HepG2 (cell line): ENCODE measurements around the gene SRSF7. TPM values are rescaled to one million over a fixed set of nuclear protein-coding genes. Genes with fewer than 3 reads are reported as not detected.

Experiments used
- BRF2 ChIP-seq: sonication (generic); formaldehyde crosslinking; IDR thresholded peaks from 2 replicates; pipeline ENCODE4 v1.8.1; 2022; ENCODE audit warnings: mild to moderate bottlenecking, missing genetic modification reagents
- FOXM1 ChIP-seq: sonication (generic); formaldehyde crosslinking; IDR thresholded peaks from 2 replicates; pipeline ENCODE4 v1.5.0; 2020; ENCODE audit warnings: missing genetic modification reagents
- KDM5A ChIP-seq: fragments of 200-600 bp; sonication (generic); IDR thresholded peaks from 2 replicates; pipeline ENCODE4 v1.7.0; 2018; ENCODE audit warnings: antibody characterized with exemption, mild to moderate bottlenecking, low read length, borderline replicate concordance
- MED13 ChIP-seq: sonication (generic); formaldehyde crosslinking; IDR thresholded peaks from 2 replicates; pipeline ENCODE4 v1.5.0; 2020; ENCODE audit warnings: missing genetic modification reagents
- SAFB2 ChIP-seq: sonication (generic); formaldehyde crosslinking; IDR thresholded peaks from 2 replicates; pipeline ENCODE4 v1.5.1; 2020; ENCODE audit warnings: missing genetic modification reagents, low read depth, mild to moderate bottlenecking, borderline replicate concordance
- TARDBP ChIP-seq: sonication (generic); formaldehyde crosslinking; IDR thresholded peaks from 2 replicates; pipeline ENCODE4 v1.8.0; 2022; ENCODE audit warnings: mild to moderate bottlenecking, missing genetic modification reagents
- ZBTB37 ChIP-seq: sonication (generic); formaldehyde crosslinking; IDR thresholded peaks from 2 replicates; pipeline ENCODE4 v1.4.0; 2020; ENCODE audit warnings: mild to moderate bottlenecking, missing genetic modification reagents
- ZBTB7B ChIP-seq: sonication (generic); formaldehyde crosslinking; IDR thresholded peaks from 2 replicates; pipeline ENCODE4 v1.4.0; 2020; ENCODE audit warnings: missing genetic modification reagents
- ZFX ChIP-seq: sonication (generic); formaldehyde crosslinking; IDR thresholded peaks from 2 replicates; pipeline ENCODE4 v1.4.0; 2020; ENCODE audit warnings: mild to moderate bottlenecking, low read depth, missing genetic modification reagents, moderate library complexity
- ZNF275 ChIP-seq: sonication (generic); formaldehyde crosslinking; IDR thresholded peaks from 2 replicates; pipeline ENCODE4 v1.8.0; 2022; ENCODE audit warnings: missing genetic modification reagents, mild to moderate bottlenecking, inconsistent platforms, borderline replicate concordance
- ZNF556 ChIP-seq: sonication (generic); formaldehyde crosslinking; IDR thresholded peaks from 2 replicates; pipeline ENCODE4 v1.4.0; 2020; ENCODE audit warnings: mild to moderate bottlenecking, missing genetic modification reagents, borderline replicate concordance
- ZNF660 ChIP-seq: sonication (generic); formaldehyde crosslinking; IDR thresholded peaks from 2 replicates; pipeline ENCODE4 v1.5.1; 2020; ENCODE audit warnings: mild to moderate bottlenecking, low read depth, missing genetic modification reagents, borderline replicate concordance
- polyA plus RNA-seq, 8 experiments: library from polyadenylated mRNA; depleted of rRNA in 3 of 8; stranded (reverse) in 7 of 8; unstranded in 1 of 8; fragments of >200 nt; fragmentation: Illumina TruSeq in 4 of 8; extraction: Trizol in 4 of 8; gene quantifications; 2 replicates each; pipeline versions ENCODE4 v1.2.1 to v1.2.3, GENCODE V29; 2011 to 2016; ENCODE audit warnings: low read depth in 4 of 8, missing spikeins in 1 of 8, mixed read lengths in 1 of 8; ENCODE audit not compliant: insufficient read depth in 1 of 8
- total RNA-seq, 5 experiments: library from RNA; depleted of rRNA; stranded (reverse); fragments of >200 nt; fragmentation: Illumina TruSeq; extraction: Trizol; gene quantifications; 2 replicates each; pipeline ENCODE4 v1.2.3, GENCODE V29; 2016; ENCODE audit warnings: low read depth in 1 of 5
- TF ChIP-seq, protein P1 (sequence below): sonication (generic); formaldehyde crosslinking; IDR thresholded peaks from 2 replicates; pipeline ENCODE4 v1.5.0; 2020; ENCODE audit warnings: missing genetic modification reagents, mild to moderate bottlenecking, borderline replicate concordance
- TF ChIP-seq, protein P2 (sequence below): sonication (generic); formaldehyde crosslinking; IDR thresholded peaks from 2 replicates; pipeline ENCODE4 v1.4.0; 2020; ENCODE audit warnings: missing genetic modification reagents
- TF ChIP-seq, protein P3 (sequence below): sonication (generic); formaldehyde crosslinking; IDR thresholded peaks from 2 replicates; pipeline ENCODE4 v1.4.0; 2020; ENCODE audit warnings: missing genetic modification reagents, borderline replicate concordance
- TF ChIP-seq, protein P4 (sequence below): sonication (generic); formaldehyde crosslinking; IDR thresholded peaks from 2 replicates; pipeline ENCODE4 v1.4.0; 2020; ENCODE audit warnings: missing genetic modification reagents

SRSF7 gene
- total and polyA plus RNA-seq, 2 of the 13 experiments (the other 11 are each of a cell fraction or from before 2014, with no cell fraction given): 172 to 275 TPM

DNA sequence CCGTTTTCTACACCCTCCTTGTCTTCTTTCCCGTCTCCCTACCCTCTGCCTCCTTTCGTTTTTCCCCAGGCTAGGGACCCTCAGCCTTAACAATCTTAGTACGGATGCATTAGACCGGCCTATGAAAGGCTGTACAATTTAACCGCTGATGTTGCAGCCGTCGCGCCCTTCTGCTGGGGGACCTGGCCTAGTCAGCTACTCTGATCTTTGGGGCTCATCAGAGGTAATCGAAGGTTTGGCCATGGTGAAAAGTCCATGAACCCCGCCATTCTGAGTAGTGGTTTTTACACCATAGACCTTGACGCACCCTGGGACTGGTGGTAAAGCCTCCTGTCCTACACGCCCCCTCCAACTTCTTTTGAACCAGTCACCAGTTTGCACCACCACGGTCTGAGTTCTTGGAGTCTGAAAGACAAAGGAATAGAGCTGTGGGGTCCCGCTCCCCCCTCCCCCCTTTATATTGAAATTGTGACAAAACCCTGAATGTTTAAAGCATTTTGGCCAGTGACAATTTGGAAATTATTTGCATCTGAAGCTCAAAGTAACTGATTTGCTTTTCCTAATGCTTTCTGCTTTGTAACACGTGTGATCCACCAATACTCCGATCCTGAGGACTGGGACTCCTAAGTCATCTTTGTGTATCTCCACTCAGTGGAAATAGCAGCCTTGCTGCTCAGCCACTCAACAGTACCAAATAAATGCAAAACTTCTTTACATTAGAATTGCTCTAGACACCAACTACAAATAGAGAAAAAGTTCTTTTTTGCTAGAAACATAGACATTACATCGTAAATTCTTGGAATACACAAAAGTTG lies 642 bp upstream of the SRSF7 start (continued):
- TF ChIP-seq, protein P1, sequence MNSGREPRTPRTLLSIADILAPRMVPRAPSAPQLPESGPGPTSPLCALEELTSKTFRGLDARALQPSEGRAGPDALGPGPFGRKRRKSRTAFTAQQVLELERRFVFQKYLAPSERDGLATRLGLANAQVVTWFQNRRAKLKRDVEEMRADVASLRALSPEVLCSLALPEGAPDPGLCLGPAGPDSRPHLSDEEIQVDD (CRISPR knock-in tag): no peak
- TF ChIP-seq SAFB2 (CRISPR knock-in tag) (no peak), KDM5A (peak; percentile 71; the same call in 1 of the 2 replicates), ZFX (peak; percentile 91), ZNF556 (no peak), FOXM1 (CRISPR knock-in tag) (no peak), TARDBP (no peak), ZBTB37 (CRISPR knock-in tag) (0 out of 2 replicates have a peak, but pooled peaks have one; percentile 56), ZNF660 (no peak), BRF2 (CRISPR knock-in tag) (no peak), MED13 (CRISPR knock-in tag) (no peak), ZNF275 (CRISPR knock-in tag) (no peak), ZBTB7B (no peak; the same call in 1 of the 2 replicates)
- TF ChIP-seq, protein P2, sequence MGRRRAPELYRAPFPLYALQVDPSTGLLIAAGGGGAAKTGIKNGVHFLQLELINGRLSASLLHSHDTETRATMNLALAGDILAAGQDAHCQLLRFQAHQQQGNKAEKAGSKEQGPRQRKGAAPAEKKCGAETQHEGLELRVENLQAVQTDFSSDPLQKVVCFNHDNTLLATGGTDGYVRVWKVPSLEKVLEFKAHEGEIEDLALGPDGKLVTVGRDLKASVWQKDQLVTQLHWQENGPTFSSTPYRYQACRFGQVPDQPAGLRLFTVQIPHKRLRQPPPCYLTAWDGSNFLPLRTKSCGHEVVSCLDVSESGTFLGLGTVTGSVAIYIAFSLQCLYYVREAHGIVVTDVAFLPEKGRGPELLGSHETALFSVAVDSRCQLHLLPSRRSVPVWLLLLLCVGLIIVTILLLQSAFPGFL (CRISPR knock-in tag): no peak
- TF ChIP-seq, protein P3, sequence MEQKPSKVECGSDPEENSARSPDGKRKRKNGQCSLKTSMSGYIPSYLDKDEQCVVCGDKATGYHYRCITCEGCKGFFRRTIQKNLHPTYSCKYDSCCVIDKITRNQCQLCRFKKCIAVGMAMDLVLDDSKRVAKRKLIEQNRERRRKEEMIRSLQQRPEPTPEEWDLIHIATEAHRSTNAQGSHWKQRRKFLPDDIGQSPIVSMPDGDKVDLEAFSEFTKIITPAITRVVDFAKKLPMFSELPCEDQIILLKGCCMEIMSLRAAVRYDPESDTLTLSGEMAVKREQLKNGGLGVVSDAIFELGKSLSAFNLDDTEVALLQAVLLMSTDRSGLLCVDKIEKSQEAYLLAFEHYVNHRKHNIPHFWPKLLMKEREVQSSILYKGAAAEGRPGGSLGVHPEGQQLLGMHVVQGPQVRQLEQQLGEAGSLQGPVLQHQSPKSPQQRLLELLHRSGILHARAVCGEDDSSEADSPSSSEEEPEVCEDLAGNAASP (CRISPR knock-in tag): no peak
- TF ChIP-seq, protein P4, sequence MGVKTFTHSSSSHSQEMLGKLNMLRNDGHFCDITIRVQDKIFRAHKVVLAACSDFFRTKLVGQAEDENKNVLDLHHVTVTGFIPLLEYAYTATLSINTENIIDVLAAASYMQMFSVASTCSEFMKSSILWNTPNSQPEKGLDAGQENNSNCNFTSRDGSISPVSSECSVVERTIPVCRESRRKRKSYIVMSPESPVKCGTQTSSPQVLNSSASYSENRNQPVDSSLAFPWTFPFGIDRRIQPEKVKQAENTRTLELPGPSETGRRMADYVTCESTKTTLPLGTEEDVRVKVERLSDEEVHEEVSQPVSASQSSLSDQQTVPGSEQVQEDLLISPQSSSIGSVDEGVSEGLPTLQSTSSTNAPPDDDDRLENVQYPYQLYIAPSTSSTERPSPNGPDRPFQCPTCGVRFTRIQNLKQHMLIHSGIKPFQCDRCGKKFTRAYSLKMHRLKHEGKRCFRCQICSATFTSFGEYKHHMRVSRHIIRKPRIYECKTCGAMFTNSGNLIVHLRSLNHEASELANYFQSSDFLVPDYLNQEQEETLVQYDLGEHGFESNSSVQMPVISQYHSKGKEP: no peak
